Measurements from ENCODE around the gene CITED4. TPM values are rescaled to one million over a fixed set of nuclear protein-coding genes. Genes with fewer than 3 reads are reported as not detected.

Gene CITED4
- total and polyA plus RNA-seq, 9 of the 15 experiments (the other 6 are each of a cell fraction or from before 2014, with no cell fraction given): 0.11 to 1.2 (median 0.17) TPM; not detected in 2

- no peaks in the 10 kb centered on the region for H4K20me1 ChIP-seq (replicated peaks; ENCODE audit: control insufficient read depth, insufficient read depth, low read length)
- intact Hi-C loops (cut with micrococcal nuclease) (no loop called here), in situ Hi-C loops (cut with MboI) (loop anchor here (5.0 kb wide), 1 partner anchor 93 kb away; no protein-coding TSS in a partner anchor)
- H3K4me3 ChIP-seq: no peak overlapping the region
- H3K27me3 ChIP-seq (ENCODE audit: control insufficient read depth in 2 of 2, insufficient read depth in 2 of 2, low read length in 2 of 2): peaks cover 0 to 2% of the 10 kb centered on the region in 2 experiments; a peak in 1 of 5 replicates
- no peak overlapping the region for H3K27ac ChIP-seq (ENCODE audit: extremely low read depth, low read depth, low read length)
- ATAC-seq: no peak
- no peaks in the 10 kb centered on the region for H3K9me1 ChIP-seq (ENCODE audit: control insufficient read depth, insufficient read depth, low read length)
- peaks cover 13 to 30% of the 10 kb centered on the region in 2 experiments for H3K4me1 ChIP-seq (replicated peaks in 1 of 2; ENCODE audit: control insufficient read depth in 2 of 2, insufficient read depth in 2 of 2, low read length in 2 of 2)
- H3K36me3 ChIP-seq (ENCODE audit: control insufficient read depth, insufficient read depth, low read length): no peaks in the 10 kb centered on the region
- no peak for DNase-seq (ENCODE audit: extremely low read depth in 1 of 4, low spot score in 3 of 4)
- no peaks in the 10 kb centered on the region for H3K9me3 ChIP-seq (replicated peaks; ENCODE audit: control insufficient read depth, insufficient read depth, low read depth, low read length)
- H3K4me2 ChIP-seq (ENCODE audit: insufficient read depth, low read length): no peak overlapping the region
- WGBS (ENCODE audit: insufficient coverage, low coverage, missing lambda C conversion rate): 31% methylated on average over 4 of the region's 4 CpGs
- no peak for FAIRE-seq
- ChIA-PET POLR2A (interaction anchor here (0.7 to 1.9 kb wide), 5 partner anchors 10 to 91 kb away, joined by 3 to 7 read pairs (median 3); no protein-coding TSS in a partner anchor), CTCF (ENCODE audit: low intra/inter-chr PET ratio) (no interaction called here)
- no TSS peak for BruUV-seq (replicated peaks)
- H3K9ac ChIP-seq (ENCODE audit: insufficient read depth in 1 of 2, low read depth in 2 of 2, low read length in 2 of 2): peak overlapping the region in 1 of 2 experiments; percentile 3; a peak in 1 of 4 replicates
- no peak overlapping the region for H2AFZ ChIP-seq (ENCODE audit: low read depth, low read length)
- no peaks in the 10 kb centered on the region for H3K79me2 ChIP-seq (ENCODE audit: control insufficient read depth, insufficient read depth, low read length)
- TF ChIP-seq RBM17 (IDR thresholded peaks at IDR 0.05; ENCODE audit: borderline replicate concordance, low read depth, low read length): no peak
- TF ChIP-seq KDM1A (IDR thresholded peaks at IDR 0.05): peak; percentile 13 to 44; a peak in 2 of 4 replicates
- TF ChIP-seq ZNF76 (CRISPR knock-in tag; IDR thresholded peaks at IDR 0.05; ENCODE audit: borderline replicate concordance): no peak
- no peak for TF ChIP-seq GATA2 (CRISPR knock-in tag; IDR thresholded peaks at IDR 0.05)
- TF ChIP-seq MYBL2 (IDR thresholded peaks at IDR 0.05; ENCODE audit: low read depth): no peak
- no peak for TF ChIP-seq MYBL2 (CRISPR knock-in tag; IDR thresholded peaks at IDR 0.05; ENCODE audit: borderline replicate concordance)
- TF ChIP-seq RBBP5 (IDR thresholded peaks at IDR 0.05; ENCODE audit: borderline replicate concordance, insufficient read depth, low read length, poor library complexity, severe bottlenecking): no peak
- TF ChIP-seq KAT2B (IDR thresholded peaks at IDR 0.05; ENCODE audit: low read depth, low read length): no peak
- TF ChIP-seq NKRF (IDR thresholded peaks at IDR 0.05; ENCODE audit: borderline replicate concordance): no peak
- TF ChIP-seq, protein P1, sequence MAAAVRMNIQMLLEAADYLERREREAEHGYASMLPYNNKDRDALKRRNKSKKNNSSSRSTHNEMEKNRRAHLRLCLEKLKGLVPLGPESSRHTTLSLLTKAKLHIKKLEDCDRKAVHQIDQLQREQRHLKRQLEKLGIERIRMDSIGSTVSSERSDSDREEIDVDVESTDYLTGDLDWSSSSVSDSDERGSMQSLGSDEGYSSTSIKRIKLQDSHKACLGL (CRISPR knock-in tag; IDR thresholded peaks at IDR 0.05; ENCODE audit: borderline replicate concordance, poor library complexity, severe bottlenecking): no peak
- TF ChIP-seq, protein P2, sequence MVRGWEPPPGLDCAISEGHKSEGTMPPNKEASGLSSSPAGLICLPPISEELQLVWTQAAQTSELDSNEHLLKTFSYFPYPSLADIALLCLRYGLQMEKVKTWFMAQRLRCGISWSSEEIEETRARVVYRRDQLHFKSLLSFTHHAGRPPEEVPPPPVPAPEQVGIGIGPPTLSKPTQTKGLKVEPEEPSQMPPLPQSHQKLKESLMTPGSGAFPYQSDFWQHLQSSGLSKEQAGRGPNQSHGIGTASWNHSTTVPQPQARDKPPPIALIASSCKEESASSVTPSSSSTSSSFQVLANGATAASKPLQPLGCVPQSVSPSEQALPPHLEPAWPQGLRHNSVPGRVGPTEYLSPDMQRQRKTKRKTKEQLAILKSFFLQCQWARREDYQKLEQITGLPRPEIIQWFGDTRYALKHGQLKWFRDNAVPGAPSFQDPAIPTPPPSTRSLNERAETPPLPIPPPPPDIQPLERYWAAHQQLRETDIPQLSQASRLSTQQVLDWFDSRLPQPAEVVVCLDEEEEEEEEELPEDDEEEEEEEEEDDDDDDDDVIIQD (CRISPR knock-in tag; IDR thresholded peaks at IDR 0.05): no peak
- TF ChIP-seq RBM25 (IDR thresholded peaks at IDR 0.05; ENCODE audit: low read depth, low read length, severe bottlenecking): peak; percentile 85
- TF ChIP-seq SAFB (IDR thresholded peaks at IDR 0.05; ENCODE audit: borderline replicate concordance, low read depth, low read length): no peak
These were observed 3.2 kb downstream of the CITED4 start for GRCh38 chr1:40858856-40859416.

Measured in K562 (cell line).